Measurements from ENCODE around the gene BEX3. TPM values are rescaled to one million over a fixed set of nuclear protein-coding genes. Genes with fewer than 3 reads are reported as not detected.

Gene BEX3
- total RNA-seq (2014; rRNA removed; shearing (Covaris generic)) = 186 and 209 TPM in 2 replicates

GRCh38 chrX:103376118-103376978 is at the start of gene BEX3:
TSS of gene BEX3 (plus strand) at chrX:103376538. CDS start at chrX:103377522, 984 bp downstream.

GRCh38 chrX:103329991-103330390 is 46.3 kb upstream of the BEX3 start, which contains the start of gene TCEAL7:
TSS of gene TCEAL7 (plus strand) at chrX:103330239. CDS start at chrX:103331404, 1,165 bp downstream.

GRCh38 chrX:103356130-103356798 is 20.1 kb upstream of the BEX3 start, which contains the start of gene TCEAL9:
TSS of gene TCEAL9 (plus strand) at chrX:103356506. CDS start at chrX:103357685, 1,179 bp downstream.

Small RNA genes lying within 50 kb of the gene (small RNA-seq; reads per million reads assigned to genes)
- not detected for gene Z92846.1

Other genes with a start within 250 kb of the BEX3 start
- 11.6 and 12.0 TPM in 2 replicates for gene BEX4, start 161.4 kb upstream of the BEX3 start, total RNA-seq (2014; rRNA removed; shearing (Covaris generic))
- 42.7 and 45.7 TPM in 2 replicates for gene TCEAL8, start 121.4 kb upstream of the BEX3 start, total RNA-seq (2014; rRNA removed; shearing (Covaris generic))
- gene TCEAL5, start 99.8 kb upstream of the BEX3 start, total RNA-seq (2014; rRNA removed; shearing (Covaris generic)) = not detected in 2 replicates
- gene BEX2, start 65.5 kb upstream of the BEX3 start, total RNA-seq (2014; rRNA removed; shearing (Covaris generic)) = 19.2 and 27.8 TPM in 2 replicates
- gene TCEAL7, start 46.3 kb upstream of the BEX3 start, total RNA-seq (2014; rRNA removed; shearing (Covaris generic)) = not detected in 2 replicates
- 28.1 and 35.2 TPM in 2 replicates for gene TCEAL9, start 20.0 kb upstream of the BEX3 start, total RNA-seq (2014; rRNA removed; shearing (Covaris generic))
- gene RAB40A, start 143.0 kb downstream of the BEX3 start, total RNA-seq (2014; rRNA removed; shearing (Covaris generic)) = not detected in 2 replicates
- gene TCEAL4, start 209.0 kb downstream of the BEX3 start, total RNA-seq (2014; rRNA removed; shearing (Covaris generic)) = 37.6 and 41.9 TPM in 2 replicates
- gene TCEAL3, start 231.4 kb downstream of the BEX3 start, total RNA-seq (2014; rRNA removed; shearing (Covaris generic)) = 15.4 and 16.2 TPM in 2 replicates

Data from A375 (cell line).